IPS-20b (cell line): ENCODE measurements around the gene ZNF276.
A peak's percentile ranks its signal among the peaks of the same experiment; 100 is the strongest.
"Not testable (repeated sequence)": the region's sequence is repeated elsewhere in the genome, so short reads cannot be mapped to it uniquely, and the experiment has no call there.

ENCODE experiments used
- H3K27ac ChIP-seq: one replicate; pipeline ENCODE4 v1.5.1; 2013; ENCODE audit warnings: low read length
- H3K27me3 ChIP-seq: 2 replicates; pipeline ENCODE4 v1.6.1; 2013; ENCODE audit warnings: mild to moderate bottlenecking, low read length, inconsistent platforms; ENCODE audit not compliant: insufficient read depth
- H3K36me3 ChIP-seq: 2 replicates; pipeline ENCODE4 v1.6.1; 2013; ENCODE audit warnings: low read depth, mild to moderate bottlenecking, inconsistent platforms, low read length, moderate library complexity; ENCODE audit not compliant: insufficient read depth
- H3K4me1 ChIP-seq: 2 replicates; pipeline ENCODE4 v1.6.1; 2013; ENCODE audit warnings: mild to moderate bottlenecking, control low read depth, inconsistent platforms, low read length, moderate library complexity; ENCODE audit not compliant: insufficient read depth
- H3K4me3 ChIP-seq: 2 replicates; pipeline ENCODE4 v1.5.1; 2013; ENCODE audit warnings: mild to moderate bottlenecking, low read length, inconsistent platforms
- H3K9ac ChIP-seq: 2 replicates; pipeline ENCODE4 v1.6.1; 2013; ENCODE audit warnings: low read depth, mild to moderate bottlenecking, inconsistent platforms, low read length, moderate library complexity
- H3K9me3 ChIP-seq: 2 replicates; pipeline ENCODE4 v1.6.1; 2013; ENCODE audit warnings: mild to moderate bottlenecking, low read depth, low read length, inconsistent platforms; ENCODE audit not compliant: insufficient read depth

The ZNF276 gene

DNA sequence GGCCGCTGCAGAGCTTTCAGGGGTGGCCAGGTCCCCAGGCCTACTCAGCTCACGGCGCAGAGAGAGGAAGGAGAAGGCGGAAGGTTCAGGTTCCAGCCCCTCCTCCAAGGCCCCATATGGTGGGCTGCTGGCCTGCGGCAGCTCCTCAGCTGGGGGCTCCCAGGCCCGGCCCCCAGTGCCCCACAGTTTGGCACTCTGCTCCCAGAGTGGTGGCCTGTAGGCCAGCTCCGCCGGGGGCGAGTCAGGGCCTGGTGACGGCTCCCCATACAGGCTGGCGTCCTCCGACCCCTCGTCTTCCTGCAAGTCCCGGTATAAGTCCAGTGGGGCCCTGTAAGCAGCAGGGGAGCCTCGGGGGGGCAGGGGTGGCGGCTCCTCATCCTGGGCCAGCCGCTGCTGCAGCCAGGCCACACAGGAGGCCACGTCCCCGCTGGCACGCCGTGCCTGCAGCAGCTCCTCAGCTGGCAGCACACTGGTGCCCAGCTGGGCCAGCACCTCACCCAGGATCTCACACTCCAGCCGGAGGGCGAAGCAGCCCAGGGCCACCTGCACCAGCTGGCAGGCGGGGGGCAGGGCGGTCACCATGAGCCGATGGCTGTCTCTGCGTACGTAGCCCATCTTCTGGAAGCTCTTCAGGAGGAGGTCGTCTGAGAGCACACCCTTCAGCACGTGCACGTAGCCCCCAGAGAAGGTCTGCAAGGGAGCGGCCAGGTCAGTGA lies 23.6 kb upstream of the ZNF276 start:
- peaks cover 7% of the 10 kb centered on the region; the same call in 1 of the 2 replicates for H3K4me1 ChIP-seq

GRCh38 chr16:89698717-89699116 lies 22.6 kb upstream of the ZNF276 start:
- H3K4me3 ChIP-seq, H3K9ac ChIP-seq, H3K9me3 ChIP-seq, H3K4me1 ChIP-seq, H3K27ac ChIP-seq: not testable (repeated sequence)
- peaks cover 15% of the 10 kb centered on the region for H3K27me3 ChIP-seq
- H3K36me3 ChIP-seq: peaks cover 17% of the 10 kb centered on the region

More for the DNA sequence above, 23.6 kb upstream of the ZNF276 start:
- no peak overlapping the region for H3K27ac ChIP-seq
- H3K9me3 ChIP-seq: no peaks in the 10 kb centered on the region
- peaks cover 6% of the 10 kb centered on the region; the same call in 1 of the 2 replicates for H3K27me3 ChIP-seq
- H3K4me3 ChIP-seq: no peak overlapping the region
- H3K9ac ChIP-seq: no peak overlapping the region
- peaks cover 26% of the 10 kb centered on the region for H3K36me3 ChIP-seq

- peaks cover 13% of the 10 kb centered on the region for H3K36me3 ChIP-seq
- H3K9me3 ChIP-seq, H3K4me1 ChIP-seq: not testable (repeated sequence)
- peak overlapping the region; percentile 57; the same call in 1 of the 2 replicates for H3K4me3 ChIP-seq
- peaks cover 25% of the 10 kb centered on the region for H3K27me3 ChIP-seq
- peak overlapping the region; percentile 39 for H3K27ac ChIP-seq
- peak overlapping the region; percentile 55; the same call in 1 of the 2 replicates for H3K9ac ChIP-seq
Observed at GRCh38 chr16:89699629-89700099, 21.7 kb upstream of the ZNF276 start.

DNA sequence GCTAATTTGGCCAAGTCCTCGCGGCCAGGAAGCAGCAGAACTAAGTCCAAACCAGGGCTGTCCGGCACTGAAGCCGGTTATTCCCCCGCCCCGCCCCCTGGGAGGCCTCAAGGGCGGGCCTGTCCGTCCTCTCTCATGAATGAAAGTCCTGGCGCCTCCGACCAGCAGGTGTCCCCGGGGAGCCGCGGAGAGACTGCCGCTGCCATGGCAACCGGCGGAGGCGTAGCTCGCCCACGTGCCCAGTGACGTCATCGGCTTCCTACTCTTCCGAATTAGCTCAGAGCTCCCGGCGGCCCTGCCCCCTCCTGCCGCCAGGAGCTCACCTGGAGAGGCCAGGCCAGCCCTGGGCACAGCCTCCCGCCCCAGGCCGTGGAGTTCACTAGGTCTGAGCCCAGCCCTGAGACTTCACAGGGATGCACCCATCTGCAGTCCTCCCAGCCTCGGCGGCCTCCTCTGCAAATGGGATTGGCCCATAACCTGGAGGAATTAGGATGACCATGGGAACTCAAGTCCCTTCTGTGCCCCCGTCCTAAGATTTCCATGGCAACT lies 21.2 kb upstream of the ZNF276 start:
- peaks cover 29% of the 10 kb centered on the region for H3K27me3 ChIP-seq
- H3K36me3 ChIP-seq: peaks cover 13% of the 10 kb centered on the region
- peak overlapping the region; percentile 80; the same call in 1 of the 2 replicates for H3K9ac ChIP-seq
- H3K4me1 ChIP-seq: peaks cover 7% of the 10 kb centered on the region; the same call in 1 of the 2 replicates
- peak overlapping the region; percentile 39 for H3K27ac ChIP-seq
- no peaks in the 10 kb centered on the region for H3K9me3 ChIP-seq
- peak overlapping the region; percentile 77 for H3K4me3 ChIP-seq

- H3K36me3 ChIP-seq: peaks cover 12% of the 10 kb centered on the region; the same call in 1 of the 2 replicates
- H3K27me3 ChIP-seq: peaks cover 31% of the 10 kb centered on the region
- peak overlapping the region; percentile 80; the same call in 1 of the 2 replicates for H3K9ac ChIP-seq
- no peak overlapping the region for H3K27ac ChIP-seq
- H3K9me3 ChIP-seq: no peaks in the 10 kb centered on the region
- peak overlapping the region; percentile 77 for H3K4me3 ChIP-seq
- peaks cover 7% of the 10 kb centered on the region; the same call in 1 of the 2 replicates for H3K4me1 ChIP-seq
Observed at GRCh38 chr16:89700649-89701424, 20.5 kb upstream of the ZNF276 start.

DNA sequence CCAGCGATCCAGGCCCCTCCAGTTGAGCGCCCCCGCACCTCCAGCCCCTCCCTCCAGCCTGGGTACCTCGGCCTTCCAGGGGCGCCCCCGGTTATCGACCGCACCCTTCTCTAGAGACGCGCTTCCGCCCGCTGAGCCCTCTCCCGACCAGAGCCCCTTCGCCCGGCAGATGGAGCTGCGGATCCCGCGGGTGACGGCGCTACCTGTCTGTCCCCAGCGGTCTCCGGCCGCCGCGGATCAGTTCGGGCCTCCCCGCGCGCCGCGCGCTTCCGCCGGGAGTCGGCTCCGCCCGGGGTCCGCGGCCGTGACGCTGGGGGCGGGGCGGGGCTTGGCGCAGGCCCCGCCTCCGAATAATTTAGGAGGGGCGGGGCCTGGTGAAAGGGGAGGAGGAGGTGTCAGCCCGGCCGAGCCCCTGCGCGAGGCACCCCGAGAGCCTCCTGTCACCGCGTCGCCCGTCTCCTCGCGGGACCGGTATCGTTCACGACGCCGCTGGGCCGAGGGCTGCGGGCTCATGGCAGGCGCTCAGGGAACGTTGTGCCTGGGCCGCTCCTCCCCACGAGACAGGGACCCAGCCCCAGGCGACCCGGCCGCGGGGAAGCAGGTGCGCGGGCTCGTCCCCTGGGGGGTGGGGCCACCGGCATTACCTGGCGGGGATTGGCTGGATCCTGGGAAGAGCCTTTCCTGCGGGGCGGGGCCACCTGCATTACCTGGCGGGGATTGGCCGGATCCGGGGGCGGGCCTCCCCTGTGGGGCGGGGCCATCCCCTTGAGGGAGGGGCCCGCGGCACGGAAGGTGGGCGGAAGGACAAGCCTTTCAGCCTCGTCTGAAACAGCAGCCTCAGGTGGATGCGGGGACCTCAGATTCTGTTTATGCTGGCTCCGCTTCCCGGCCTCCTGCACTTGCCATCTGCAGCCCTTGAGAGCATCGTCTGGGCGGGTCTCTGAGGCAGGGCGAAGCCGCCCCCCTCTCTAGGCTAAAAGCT lies 19.6 kb upstream of the ZNF276 start, which contains the start of gene SPATA2L:
Gene SPATA2L (minus strand): TSS at position 281 of the 982 bp plus-strand sequence. CDS start 473 bp downstream, outside the sequence.
- Histone ChIP-seq H3K4me1 (peaks cover 7% of the 10 kb centered on the region), H3K4me3 (peak within 1 kb of the TSS; percentile 77), H3K27ac (no peak within 1 kb of the TSS), H3K9ac (peak within 1 kb of the TSS; percentile 80; the same call in 1 of the 2 replicates), H3K36me3 (0 out of 2 replicates have a peak, but pooled peaks cover 7% of the 10 kb centered on the region), H3K9me3 (no peaks in the 10 kb centered on the region), H3K27me3 (peaks cover 34% of the 10 kb centered on the region)

- Histone ChIP-seq H3K27me3 (peaks cover 39% of the 10 kb centered on the region), H3K9me3 (no peaks in the 10 kb centered on the region), H3K9ac (no peak overlapping the region), H3K27ac (no peak overlapping the region), H3K36me3 (no peaks in the 10 kb centered on the region), H3K4me3 (no peak overlapping the region), H3K4me1 (peaks cover 9% of the 10 kb centered on the region)
Observed at GRCh38 chr16:89704281-89704680, 17.1 kb upstream of the ZNF276 start.

DNA sequence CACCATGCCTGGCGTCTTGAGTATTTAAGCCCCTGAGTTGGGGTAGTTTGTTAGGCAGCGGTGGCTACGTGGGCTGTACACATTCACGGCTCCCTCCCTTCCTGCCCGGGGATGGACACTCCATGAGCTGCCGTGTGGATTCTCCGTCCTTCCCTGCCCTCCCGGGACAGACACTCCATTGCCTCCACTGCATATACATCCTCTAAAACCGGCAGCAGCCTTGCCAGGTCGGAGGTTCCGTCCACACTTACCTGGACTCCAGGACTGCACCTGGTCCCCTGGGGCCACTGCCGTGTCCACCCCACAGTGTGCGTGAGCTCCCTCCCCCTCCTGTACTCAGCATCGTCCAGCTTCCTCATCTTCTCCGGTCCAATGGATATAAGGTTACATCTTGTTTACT lies 16.3 kb upstream of the ZNF276 start:
- Histone ChIP-seq H3K4me3 (no peak overlapping the region), H3K9me3 (no peaks in the 10 kb centered on the region), H3K9ac (no peak overlapping the region), H3K27me3 (peaks cover 39% of the 10 kb centered on the region), H3K36me3 (no peaks in the 10 kb centered on the region), H3K27ac (no peak overlapping the region), H3K4me1 (peaks cover 10% of the 10 kb centered on the region)

DNA sequence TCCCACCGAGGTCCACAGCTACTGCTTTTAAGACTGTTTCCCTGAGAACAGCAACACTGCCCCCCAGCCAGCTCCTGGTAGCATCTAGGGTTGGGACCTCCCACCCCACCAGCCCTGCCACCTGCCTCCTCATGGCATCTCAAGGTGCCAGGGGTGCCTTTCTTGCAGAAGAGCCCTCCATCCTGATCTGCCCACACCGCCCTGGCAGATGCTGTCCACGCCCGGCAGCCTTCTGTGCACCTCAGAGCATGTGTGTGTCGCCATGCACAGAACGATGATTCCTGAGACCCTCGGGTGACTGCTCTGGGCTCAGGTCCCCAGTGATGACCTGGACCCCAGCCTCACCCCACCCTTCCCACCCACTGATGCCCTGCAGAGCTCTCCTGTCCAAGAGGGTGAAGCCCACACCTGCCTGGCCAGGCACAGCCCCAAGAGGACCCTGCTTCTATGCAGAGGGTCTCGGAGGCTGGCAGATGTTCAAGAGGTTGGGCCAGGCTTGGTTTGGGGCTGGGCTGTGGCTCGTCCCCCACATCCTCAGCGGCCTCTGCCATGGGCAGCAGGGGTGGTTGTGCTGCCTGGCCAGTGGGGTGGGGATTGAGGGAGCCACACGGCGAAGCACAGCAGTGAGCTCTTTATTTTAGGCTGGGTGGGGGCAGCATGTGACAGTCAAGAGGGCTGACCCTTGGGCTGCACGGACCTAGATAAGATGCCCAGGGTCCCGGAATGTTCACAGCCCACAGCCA lies 14.6 kb upstream of the ZNF276 start:
- no peak overlapping the region; the same call in 1 of the 2 replicates for H3K9ac ChIP-seq

GRCh38 chr16:89707695-89708094 lies 13.6 kb upstream of the ZNF276 start:
- H3K27ac ChIP-seq: no peak overlapping the region
- no peaks in the 10 kb centered on the region for H3K9me3 ChIP-seq
- H3K4me1 ChIP-seq: peaks cover 7% of the 10 kb centered on the region
- no peak overlapping the region for H3K9ac ChIP-seq
- no peaks in the 10 kb centered on the region for H3K36me3 ChIP-seq
- H3K4me3 ChIP-seq: no peak overlapping the region
- H3K27me3 ChIP-seq: peaks cover 34% of the 10 kb centered on the region

More for the DNA sequence above, 14.6 kb upstream of the ZNF276 start:
- Histone ChIP-seq H3K27ac (no peak overlapping the region), H3K4me3 (peak overlapping the region; percentile 38; the same call in 1 of the 2 replicates), H3K27me3 (peaks cover 35% of the 10 kb centered on the region), H3K36me3 (no peaks in the 10 kb centered on the region), H3K9me3 (no peaks in the 10 kb centered on the region), H3K4me1 (peaks cover 10% of the 10 kb centered on the region)
